ENCODE results near the gene C1QTNF8. TPM values are rescaled to one million over a fixed set of nuclear protein-coding genes. Genes with fewer than 3 reads are reported as not detected.
"Not testable (repeated sequence)": the region's sequence is repeated elsewhere in the genome, so short reads cannot be mapped to it uniquely, and the experiment has no call there.

C1QTNF8 gene
- total RNA-seq, 1 donor from 2014 or later = not detected

GRCh38 chr16:1093284-1094123 lies 2.5 kb downstream of the C1QTNF8 start:
- no peak for DNase-seq

- DNase-seq = not testable (repeated sequence)
Measured at GRCh38 chr16:1092685-1093283, 3.3 kb downstream of the C1QTNF8 start.

GRCh38 chr16:1091992-1092552 lies 4.0 kb downstream of the C1QTNF8 start:
- no peak for DNase-seq

DNA sequence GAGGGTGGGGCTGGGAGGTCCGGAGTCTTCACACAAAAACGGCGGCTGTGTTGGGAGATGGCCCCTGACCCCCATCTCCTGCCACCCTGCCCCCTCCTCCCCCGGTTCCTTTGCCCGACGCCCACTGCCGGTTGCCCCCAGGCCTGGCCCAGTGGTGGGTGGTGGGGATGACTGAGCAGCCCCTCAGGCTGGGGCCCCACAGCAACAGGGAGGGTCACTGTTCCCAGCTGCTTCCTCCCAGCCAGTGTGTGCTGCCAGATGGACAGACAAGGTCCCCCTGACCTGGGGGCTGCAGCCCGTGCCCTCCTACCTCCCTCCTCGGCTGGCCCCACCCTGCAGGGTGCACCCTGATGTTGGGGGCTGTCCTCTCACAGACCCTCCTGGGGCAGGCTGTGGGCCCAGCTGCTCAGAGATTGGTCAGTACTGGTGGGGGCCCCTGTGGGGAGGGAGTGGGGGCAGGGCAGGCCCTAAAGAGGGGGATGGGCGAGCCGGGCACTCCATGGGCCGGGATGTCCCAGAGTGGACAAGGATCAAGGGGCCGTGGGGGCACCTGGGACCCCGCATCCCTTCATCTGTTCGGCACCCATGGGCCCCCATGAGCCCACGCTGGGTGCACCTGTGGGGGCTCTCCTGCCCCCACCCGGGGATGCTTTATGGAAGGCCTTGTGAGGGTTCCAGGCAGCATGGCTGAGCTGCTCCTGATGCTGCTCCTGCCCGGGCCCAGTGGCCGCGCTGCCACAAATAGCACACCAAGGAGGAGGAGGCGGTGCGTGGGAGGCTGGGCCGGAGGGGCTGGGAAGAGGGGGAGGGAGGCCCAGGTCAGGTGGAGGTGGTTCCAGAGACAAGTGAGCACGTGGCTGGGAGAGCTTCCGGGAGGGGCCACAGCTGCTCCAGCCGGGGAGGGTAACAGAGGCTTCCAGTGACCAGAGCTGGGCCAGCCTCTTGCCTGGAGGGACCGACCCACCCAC lies 5.1 kb downstream of the C1QTNF8 start:
- DNase-seq = no peak

- DNase-seq = no peak
Measured at GRCh38 chr16:1089822-1090619, 6.0 kb downstream of the C1QTNF8 start.

DNA sequence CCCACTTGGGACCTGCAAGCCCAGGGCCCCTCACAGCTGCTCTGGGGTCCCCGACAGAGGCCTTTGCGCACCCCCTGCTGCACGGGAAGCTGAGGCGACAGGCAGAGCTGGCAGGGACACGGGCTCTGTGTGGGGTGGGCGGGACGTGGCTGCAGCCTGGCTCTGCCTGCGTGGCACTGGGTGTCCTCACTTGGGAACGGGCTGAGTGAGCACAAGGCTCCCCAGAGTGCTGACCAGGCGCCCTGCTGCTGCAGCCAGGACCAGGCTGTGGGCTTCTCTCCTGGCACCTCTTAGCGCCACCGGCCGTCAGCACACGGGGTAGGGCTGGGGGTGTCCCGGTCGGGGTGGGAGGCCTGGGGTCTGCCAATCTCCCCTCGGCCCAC lies 6.6 kb downstream of the C1QTNF8 start:
- DNase-seq = no peak

DNA sequence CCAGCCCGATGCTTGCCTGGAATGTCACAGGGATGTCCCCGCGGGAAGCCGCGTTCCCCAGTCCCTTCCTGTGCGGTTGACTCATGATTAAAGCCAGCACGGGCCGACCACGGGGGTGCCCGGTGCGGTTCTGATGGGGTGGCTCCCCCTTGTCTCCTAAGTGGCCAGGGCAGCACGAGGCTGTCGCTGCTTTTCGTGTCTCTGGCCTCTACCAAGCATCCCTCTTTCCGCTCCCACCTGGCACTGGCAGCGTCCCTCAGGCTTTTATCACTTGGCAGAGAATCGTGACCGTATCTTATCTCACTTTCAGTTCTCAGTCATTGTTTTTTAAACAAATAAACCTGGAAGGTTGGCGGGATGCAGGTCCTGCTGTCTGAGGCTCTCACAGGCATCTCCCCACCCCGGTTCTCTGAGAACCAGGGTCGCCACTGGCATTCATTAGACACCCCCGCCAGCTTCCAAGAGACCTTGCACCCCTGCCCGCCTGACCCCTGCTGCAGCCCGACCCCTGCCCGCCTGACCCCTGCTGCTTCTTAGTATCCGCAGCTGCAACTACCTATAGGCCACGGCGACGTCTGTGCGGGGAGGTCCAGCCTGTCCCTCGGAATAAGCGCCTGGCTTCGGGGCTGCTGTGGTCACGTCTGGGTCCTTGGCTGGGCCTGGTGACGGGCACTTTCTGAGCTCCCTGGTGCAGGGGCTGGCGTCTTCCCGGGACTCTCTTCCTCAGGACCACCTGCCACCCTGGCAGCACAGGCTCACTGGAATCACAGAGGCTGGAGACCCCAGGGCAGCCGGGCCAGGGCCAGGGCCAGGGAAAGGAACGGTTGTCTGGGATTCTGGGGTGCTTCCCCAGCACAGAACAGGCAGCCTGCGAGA lies 7.5 kb downstream of the C1QTNF8 start:
- no peak for DNase-seq

GRCh38 chr16:1086443-1086842 lies 9.6 kb downstream of the C1QTNF8 start:
- not testable (repeated sequence) for DNase-seq

GRCh38 chr16:1084971-1085370 lies 11.1 kb downstream of the C1QTNF8 start:
- no peak for DNase-seq

GRCh38 chr16:1082952-1083675 lies 12.9 kb downstream of the C1QTNF8 start:
- no peak for DNase-seq

- DNase-seq = no peak
Measured at GRCh38 chr16:1082266-1082951, 13.6 kb downstream of the C1QTNF8 start.

GRCh38 chr16:1081734-1082265 lies 14.2 kb downstream of the C1QTNF8 start:
- no peak for DNase-seq

DNA sequence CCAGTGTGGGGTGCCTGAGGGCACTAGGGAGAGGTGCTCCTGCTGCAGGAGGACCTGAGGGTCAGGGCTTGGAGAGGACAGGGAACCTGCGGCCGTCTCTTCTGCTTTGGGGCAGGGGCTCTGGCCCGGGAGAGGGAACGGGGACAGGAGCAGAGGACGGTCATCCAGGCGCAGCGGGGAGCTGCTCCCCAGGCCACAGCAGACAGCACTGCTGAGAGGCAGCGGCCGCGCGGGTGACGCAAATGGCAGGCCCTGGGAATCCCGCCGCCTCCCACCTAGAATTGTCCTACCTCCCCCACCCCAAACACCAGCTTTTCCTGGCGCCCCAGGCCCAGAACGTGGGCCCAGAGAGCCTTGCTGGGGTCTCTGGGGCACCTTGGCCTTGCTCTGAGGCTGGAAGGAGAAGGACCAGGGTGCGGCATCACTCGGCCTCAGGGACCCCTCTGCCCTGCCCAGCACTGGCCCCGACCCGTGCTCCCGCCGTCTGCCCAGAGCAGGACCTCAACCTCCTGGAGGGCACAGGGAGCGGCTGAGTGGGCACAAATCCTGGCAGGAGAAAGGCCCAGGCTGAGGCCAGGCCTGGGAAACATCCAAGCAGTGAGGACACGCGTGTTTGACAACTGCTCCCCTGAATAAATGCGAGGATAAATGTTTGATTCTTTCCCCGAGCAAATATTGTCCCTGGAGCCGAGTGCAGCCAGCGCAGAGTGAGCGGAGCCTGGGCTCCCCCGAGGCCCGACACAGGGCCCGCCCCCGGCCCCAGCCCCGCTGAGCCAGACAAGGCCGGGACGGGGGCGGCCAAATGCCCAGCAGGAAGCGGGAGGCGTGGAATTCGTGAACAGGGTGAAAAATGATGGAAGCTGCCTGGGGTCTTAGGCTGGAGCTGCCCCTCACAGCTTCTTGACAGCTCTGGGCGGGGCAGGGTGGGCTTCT lies 15.0 kb downstream of the C1QTNF8 start:
- DNase-seq = no peak

- no peak for DNase-seq
Measured at GRCh38 chr16:1079786-1080525, 16.1 kb downstream of the C1QTNF8 start.

GRCh38 chr16:1079341-1079740 lies 16.7 kb downstream of the C1QTNF8 start:
- no peak for DNase-seq

- DNase-seq = no peak
Measured at GRCh38 chr16:1078579-1079021, 17.4 kb downstream of the C1QTNF8 start.

Data from occipital lobe (tissue), 2 donors.